ENCODE data around the gene ARID1B. TPM values are rescaled to one million over a fixed set of nuclear protein-coding genes. Genes with fewer than 3 reads are reported as not detected.

Gene ARID1B
- total RNA-seq, 1 donor, result 55.0 TPM

GRCh38 chr6:156902782-156903181 lies 125.6 kb downstream of the ARID1B start:
- peaks cover 13% of the 10 kb centered on the region for H4K20me1 ChIP-seq (ENCODE audit: insufficient read depth, low read length)
- no peak overlapping the region for H3K27ac ChIP-seq (ENCODE audit: low read depth, low read length)
- no peaks in the 10 kb centered on the region for H3K4me1 ChIP-seq (ENCODE audit: insufficient read depth, low read length)
- H2AFZ ChIP-seq (ENCODE audit: low read length), result no peak overlapping the region
- DNase-seq (ENCODE audit: insufficient read length, low spot score, missing footprints), result no peak
- H3K4me2 ChIP-seq (ENCODE audit: insufficient read depth, low read length), result no peak overlapping the region
- no peaks in the 10 kb centered on the region for H3K27me3 ChIP-seq (ENCODE audit: insufficient read depth, low read length)
- H3K9me3 ChIP-seq (ENCODE audit: low read depth, low read length), result no peaks in the 10 kb centered on the region
- no peak overlapping the region for H3K4me3 ChIP-seq (ENCODE audit: insufficient read depth, low read length)
- peaks cover 42% of the 10 kb centered on the region for H3K79me2 ChIP-seq (ENCODE audit: insufficient read depth, low read length)
- no peak for TF ChIP-seq CTCF (IDR thresholded peaks at IDR 0.05; ENCODE audit: extremely low read depth, low read depth, low read length)
- H3K36me3 ChIP-seq (ENCODE audit: insufficient read depth, low read length), result no peaks in the 10 kb centered on the region

GRCh38 chr6:156904176-156904967 lies 127.2 kb downstream of the ARID1B start:
- H3K79me2 ChIP-seq (ENCODE audit: insufficient read depth, low read length), result peaks cover 27% of the 10 kb centered on the region

GRCh38 chr6:156905801-156906200 lies 128.6 kb downstream of the ARID1B start:
- H4K20me1 ChIP-seq (ENCODE audit: insufficient read depth, low read length), result peaks cover 7% of the 10 kb centered on the region
- no peaks in the 10 kb centered on the region for H3K27me3 ChIP-seq (ENCODE audit: insufficient read depth, low read length)
- H3K36me3 ChIP-seq (ENCODE audit: insufficient read depth, low read length), result no peaks in the 10 kb centered on the region
- no peak overlapping the region for H2AFZ ChIP-seq (ENCODE audit: low read length)
- H3K4me3 ChIP-seq (ENCODE audit: insufficient read depth, low read length), result no peak overlapping the region
- H3K4me2 ChIP-seq (ENCODE audit: insufficient read depth, low read length), result no peak overlapping the region
- H3K4me1 ChIP-seq (ENCODE audit: insufficient read depth, low read length), result no peaks in the 10 kb centered on the region
- no peak for TF ChIP-seq CTCF (IDR thresholded peaks at IDR 0.05; ENCODE audit: extremely low read depth, low read depth, low read length)
- peaks cover 26% of the 10 kb centered on the region for H3K79me2 ChIP-seq (ENCODE audit: insufficient read depth, low read length)
- no peaks in the 10 kb centered on the region for H3K9me3 ChIP-seq (ENCODE audit: low read depth, low read length)
- DNase-seq (ENCODE audit: insufficient read length, low spot score, missing footprints), result no peak
- H3K27ac ChIP-seq (ENCODE audit: low read depth, low read length), result no peak overlapping the region

More at GRCh38 chr6:156904176-156904967, 127.2 kb downstream of the ARID1B start:
- Histone ChIP-seq H4K20me1 (ENCODE audit: insufficient read depth, low read length) (peaks cover 5% of the 10 kb centered on the region), H3K27me3 (ENCODE audit: insufficient read depth, low read length) (no peaks in the 10 kb centered on the region), H3K4me1 (ENCODE audit: insufficient read depth, low read length) (no peaks in the 10 kb centered on the region), H3K9me3 (ENCODE audit: low read depth, low read length) (no peaks in the 10 kb centered on the region), H3K4me3 (ENCODE audit: insufficient read depth, low read length) (no peak overlapping the region), H3K4me2 (ENCODE audit: insufficient read depth, low read length) (no peak overlapping the region), H2AFZ (ENCODE audit: low read length) (no peak overlapping the region), H3K27ac (ENCODE audit: low read depth, low read length) (no peak overlapping the region), H3K36me3 (ENCODE audit: insufficient read depth, low read length) (no peaks in the 10 kb centered on the region)
- no peak for TF ChIP-seq CTCF (IDR thresholded peaks at IDR 0.05; ENCODE audit: extremely low read depth, low read depth, low read length)
- DNase-seq (ENCODE audit: insufficient read length, low spot score, missing footprints), result no peak

GRCh38 chr6:156906451-156906850 lies 129.3 kb downstream of the ARID1B start:
- no peaks in the 10 kb centered on the region for H3K36me3 ChIP-seq (ENCODE audit: insufficient read depth, low read length)
- peaks cover 10% of the 10 kb centered on the region for H4K20me1 ChIP-seq (ENCODE audit: insufficient read depth, low read length)
- H3K27ac ChIP-seq (ENCODE audit: low read depth, low read length), result no peak overlapping the region
- H3K9me3 ChIP-seq (ENCODE audit: low read depth, low read length), result no peaks in the 10 kb centered on the region
- TF ChIP-seq CTCF (IDR thresholded peaks at IDR 0.05; ENCODE audit: extremely low read depth, low read depth, low read length), result no peak
- H3K79me2 ChIP-seq (ENCODE audit: insufficient read depth, low read length), result peaks cover 25% of the 10 kb centered on the region
- no peak overlapping the region for H3K4me3 ChIP-seq (ENCODE audit: insufficient read depth, low read length)
- DNase-seq (ENCODE audit: insufficient read length, low spot score, missing footprints), result no peak
- no peaks in the 10 kb centered on the region for H3K27me3 ChIP-seq (ENCODE audit: insufficient read depth, low read length)
- H3K4me1 ChIP-seq (ENCODE audit: insufficient read depth, low read length), result no peaks in the 10 kb centered on the region
- H3K4me2 ChIP-seq (ENCODE audit: insufficient read depth, low read length), result no peak overlapping the region
- H2AFZ ChIP-seq (ENCODE audit: low read length), result no peak overlapping the region
